Activated CD4-positive, alpha-beta T cell treated with anti-CD3 and anti-CD28 coated beads, Interleukin-2, Interleukin-4, amounts not matched to agents 100 ng/mL and 50 ng/mL, durations not matched to agents 16 hours and 8 hours (primary cell): ENCODE data around the gene KRTAP9-2.
"Not testable (repeated sequence)": the region's sequence is repeated elsewhere in the genome, so short reads cannot be mapped to it uniquely, and the experiment has no call there.

ENCODE experiments used
- DNase-seq: peaks from one replicate; pipeline ENCODE4 v3.0.0-alpha.2; 2020; ENCODE audit warnings: low spot score

Gene KRTAP9-2, protein sequence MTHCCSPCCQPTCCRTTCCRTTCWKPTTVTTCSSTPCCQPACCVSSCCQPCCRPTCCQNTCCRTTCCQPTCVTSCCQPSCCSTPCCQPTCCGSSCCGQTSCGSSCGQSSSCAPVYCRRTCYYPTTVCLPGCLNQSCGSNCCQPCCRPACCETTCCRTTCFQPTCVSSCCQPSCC

DNA sequence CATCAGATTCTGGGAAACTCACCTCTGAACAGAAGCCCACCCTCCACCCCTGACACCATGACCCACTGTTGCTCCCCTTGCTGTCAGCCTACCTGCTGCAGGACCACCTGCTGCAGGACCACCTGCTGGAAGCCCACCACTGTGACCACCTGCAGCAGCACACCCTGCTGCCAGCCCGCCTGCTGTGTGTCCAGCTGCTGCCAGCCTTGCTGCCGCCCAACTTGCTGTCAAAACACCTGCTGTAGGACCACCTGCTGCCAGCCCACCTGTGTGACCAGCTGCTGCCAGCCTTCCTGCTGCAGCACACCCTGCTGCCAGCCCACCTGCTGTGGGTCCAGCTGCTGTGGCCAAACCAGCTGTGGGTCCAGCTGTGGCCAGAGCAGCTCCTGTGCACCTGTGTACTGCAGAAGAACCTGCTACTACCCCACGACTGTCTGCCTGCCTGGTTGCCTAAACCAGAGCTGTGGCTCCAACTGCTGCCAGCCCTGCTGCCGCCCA lies at the start of gene KRTAP9-2:
Gene KRTAP9-2 (plus strand): TSS at position 51 of the 498 bp plus-strand sequence. CDS start 7 bp downstream, at position 58.
- DNase-seq = not testable (repeated sequence)

DNA sequence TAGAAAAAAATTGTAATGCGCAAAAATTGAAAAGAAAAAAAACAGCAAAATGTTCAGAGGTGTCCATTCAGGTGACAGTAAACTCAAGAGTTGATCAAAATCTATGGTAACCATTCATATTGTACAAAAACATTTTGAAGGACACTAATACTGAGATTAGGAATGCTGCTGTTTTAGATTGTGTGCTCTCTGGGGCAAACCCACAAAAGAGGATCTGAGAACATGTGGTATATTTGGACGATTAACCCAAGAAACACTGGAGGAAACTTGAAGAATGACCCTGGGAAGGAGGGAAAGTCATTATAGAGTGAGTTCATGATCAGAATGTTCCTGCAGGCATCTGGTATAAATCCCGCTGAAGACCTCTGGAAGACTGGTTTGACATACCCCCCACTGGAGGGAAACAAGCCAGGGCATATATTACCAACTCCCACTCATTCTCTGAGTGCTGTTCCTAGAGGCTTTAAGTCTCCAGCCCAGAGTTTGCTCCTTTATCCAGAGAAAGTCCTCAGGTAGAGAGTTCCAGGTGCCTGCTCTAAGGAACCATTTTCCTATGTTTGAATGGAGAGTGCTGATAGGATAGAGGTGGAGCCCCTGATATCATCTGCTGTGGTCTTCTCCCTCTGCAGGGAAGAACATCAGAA lies 49.6 kb upstream of the KRTAP9-2 start:
- DNase-seq = no peak

DNA sequence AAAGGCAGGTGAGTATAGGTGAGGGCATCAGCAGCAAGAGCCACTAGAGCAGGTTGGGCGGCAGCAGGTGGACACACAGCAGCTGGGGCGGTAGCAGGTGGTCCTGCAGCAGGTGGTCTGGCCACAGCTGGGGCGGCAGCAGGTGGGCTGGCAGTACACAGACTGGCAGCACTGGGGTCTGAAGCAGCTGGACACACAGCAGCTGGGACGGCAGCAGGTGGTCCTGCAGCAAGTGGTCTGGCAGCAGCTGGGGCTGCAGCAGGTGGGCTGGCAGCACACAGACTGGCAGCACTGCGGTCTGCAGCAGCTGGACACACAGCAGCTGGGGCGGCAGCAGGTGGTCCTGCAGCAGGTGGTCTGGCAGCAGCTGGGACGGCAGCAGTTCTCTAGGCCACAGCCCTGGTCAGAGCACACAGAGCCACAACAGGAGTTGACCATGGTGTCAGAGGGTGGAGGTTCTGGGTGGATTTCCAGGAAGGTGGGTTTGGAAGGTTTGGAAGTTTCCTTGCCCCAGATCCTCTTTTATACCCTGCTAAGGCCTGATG lies 48.6 kb upstream of the KRTAP9-2 start, which contains the start of gene KRTAP4-2:
Gene KRTAP4-2 (minus strand): TSS at position 495 of the 545 bp plus-strand sequence. CDS start 57 bp downstream, at position 438.
- no peak for DNase-seq

DNA sequence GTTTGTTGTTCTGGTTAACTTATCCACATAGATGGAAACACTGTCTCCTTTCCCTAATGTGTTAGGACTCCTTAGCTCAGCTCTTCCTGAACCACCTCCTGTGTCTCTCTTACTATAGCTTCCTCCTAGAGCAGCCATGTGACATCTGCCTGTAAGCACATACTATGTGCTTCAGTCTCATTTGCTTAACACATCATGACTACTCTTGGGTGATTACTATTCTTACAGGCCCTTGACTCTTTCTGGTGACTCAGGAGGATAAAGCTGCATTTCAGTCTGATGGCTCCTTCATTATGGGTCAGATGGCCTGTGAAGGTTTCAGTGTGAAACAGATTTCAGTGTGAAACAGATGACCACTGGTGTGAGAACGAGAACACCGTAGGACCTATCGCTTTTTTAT lies 48.1 kb upstream of the KRTAP9-2 start:
- DNase-seq = no peak

DNA sequence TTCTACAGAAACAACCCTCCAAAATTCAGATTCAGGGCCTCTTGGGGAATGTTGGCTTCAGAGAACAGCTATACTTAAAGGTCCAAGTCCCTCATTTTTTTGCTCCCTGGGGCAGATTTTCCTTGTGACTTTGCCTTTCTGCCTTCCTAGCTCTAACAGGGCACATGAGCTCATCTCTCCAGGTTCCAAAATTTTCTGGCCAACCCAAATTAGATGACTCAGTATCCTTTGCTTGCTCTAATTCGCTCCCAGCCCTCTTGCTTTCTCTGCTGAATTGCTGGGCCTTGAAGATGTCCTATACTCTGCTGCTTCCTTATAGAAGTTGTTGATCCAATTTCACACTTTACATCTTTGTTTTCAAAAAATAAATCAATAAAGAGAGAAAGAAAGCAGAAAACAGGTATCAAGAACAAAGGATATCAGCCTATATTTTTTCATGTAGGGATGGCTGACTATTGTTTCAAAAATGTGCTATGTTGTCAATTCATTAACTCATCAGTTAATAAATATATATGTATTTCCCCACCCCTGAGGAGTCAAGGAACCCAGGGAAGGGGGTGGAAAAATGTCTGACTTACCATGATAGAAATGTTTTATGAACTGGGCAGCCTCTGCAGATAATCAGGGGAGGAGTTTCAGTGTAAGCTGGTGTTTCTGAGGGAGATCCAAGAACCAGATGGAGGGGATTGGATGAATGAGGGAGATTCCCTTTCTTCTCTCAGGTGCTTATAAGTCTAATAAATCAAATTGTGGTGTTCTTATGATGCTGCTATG lies 47.4 kb upstream of the KRTAP9-2 start:
- no peak for DNase-seq

DNA sequence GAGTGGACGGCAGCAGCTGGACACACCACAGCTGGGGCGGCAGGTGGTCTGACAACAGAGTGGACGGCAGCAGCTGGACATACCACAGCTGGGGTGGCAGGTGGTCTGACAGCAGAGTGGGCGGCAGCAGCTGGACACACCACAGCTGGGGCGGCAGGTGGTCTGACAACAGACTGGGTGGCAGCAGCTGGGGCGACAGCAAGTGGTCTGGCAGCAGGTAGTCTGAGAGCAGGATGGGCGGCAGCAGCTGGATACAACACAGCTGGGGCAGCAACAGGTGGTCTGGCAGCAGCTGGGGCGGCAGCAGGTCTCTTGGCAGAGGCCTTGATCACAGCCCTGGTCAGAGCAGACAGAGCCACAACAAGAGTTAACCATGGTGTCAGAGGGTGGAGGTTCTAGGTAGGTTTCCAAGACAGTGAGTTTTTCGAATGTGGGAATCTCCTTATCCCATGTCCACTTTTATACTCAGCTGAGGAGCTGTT lies 41.9 kb upstream of the KRTAP9-2 start, which contains the start of gene KRTAP4-1:
Gene KRTAP4-1 (minus strand): TSS at position 432 of the 482 bp plus-strand sequence. CDS start 57 bp downstream, at position 375.
- no peak for DNase-seq

DNA sequence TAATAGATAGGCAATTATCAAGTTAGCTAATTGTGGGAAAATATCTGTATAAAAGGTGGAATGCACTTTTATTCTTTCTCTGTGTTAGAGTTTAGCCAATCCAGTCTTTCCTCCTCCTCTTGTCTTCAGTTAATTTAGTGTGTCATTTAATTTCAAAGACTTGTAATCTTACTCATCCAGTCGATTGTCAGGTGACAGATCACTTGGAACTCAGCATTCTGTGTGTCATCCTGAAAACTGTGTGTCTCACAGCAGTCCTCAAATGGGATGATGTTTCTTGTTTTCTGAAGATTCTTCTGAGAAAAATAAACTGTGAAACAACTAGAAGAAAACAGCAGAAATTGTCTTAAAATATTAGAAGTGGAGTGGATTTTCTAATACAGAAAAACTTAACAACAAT lies 41.4 kb upstream of the KRTAP9-2 start:
- DNase-seq = no peak

DNA sequence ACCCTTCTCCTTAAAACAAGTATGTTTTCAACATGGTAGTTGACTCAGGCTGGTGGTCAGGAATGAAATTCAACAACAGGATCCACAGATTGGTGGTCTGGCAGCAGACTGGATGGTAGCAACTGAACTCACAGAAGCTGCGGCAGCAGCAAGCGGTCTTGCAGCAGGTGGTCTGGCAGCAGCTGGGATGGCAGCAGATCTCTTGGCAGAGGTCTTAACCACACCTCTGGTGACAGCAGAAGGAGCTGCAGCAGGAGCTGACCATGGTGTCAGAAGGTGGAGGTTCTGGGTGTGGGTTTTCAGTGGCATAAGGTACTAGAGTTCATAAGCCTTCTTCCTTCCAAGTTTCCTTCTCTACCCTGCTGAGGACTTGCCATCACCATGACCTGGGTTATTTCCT lies 39.6 kb upstream of the KRTAP9-2 start:
- no peak for DNase-seq

DNA sequence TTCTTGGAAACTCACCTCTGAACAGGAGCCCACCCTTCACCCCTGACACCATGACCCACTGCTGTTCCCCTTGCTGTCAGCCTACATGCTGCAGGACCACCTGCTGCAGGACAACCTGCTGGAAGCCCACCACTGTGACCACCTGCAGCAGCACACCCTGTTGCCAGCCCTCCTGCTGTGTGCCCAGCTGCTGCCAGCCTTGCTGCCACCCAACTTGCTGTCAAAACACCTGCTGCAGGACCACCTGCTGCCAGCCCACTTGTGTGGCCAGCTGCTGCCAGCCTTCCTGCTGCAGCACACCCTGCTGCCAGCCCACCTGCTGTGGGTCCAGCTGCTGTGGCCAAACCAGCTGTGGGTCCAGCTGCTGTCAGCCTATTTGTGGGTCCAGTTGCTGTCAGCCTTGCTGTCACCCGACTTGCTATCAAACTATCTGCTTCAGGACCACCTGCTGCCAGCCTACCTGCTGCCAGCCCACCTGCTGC lies 36.6 kb upstream of the KRTAP9-2 start, which contains the start of gene KRTAP9-1:
Gene KRTAP9-1 (plus strand): TSS at position 51 of the 482 bp plus-strand sequence. CDS start 0 bp downstream, at position 51.
- DNase-seq = not testable (repeated sequence)

DNA sequence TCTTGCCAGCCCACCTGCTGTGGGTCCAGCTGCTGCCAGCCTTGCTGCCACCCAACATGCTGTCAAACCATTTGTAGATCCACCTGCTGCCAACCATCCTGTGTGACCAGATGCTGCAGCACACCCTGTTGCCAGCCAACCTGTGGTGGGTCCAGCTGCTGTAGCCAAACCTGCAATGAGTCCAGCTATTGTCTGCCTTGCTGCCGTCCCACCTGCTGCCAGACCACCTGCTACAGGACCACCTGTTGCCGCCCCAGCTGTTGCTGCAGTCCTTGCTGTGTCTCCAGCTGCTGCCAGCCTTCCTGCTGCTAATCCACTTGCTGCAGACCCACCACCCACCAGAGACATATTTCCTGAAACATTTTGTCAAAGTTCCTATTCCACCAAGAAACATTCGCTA lies 36.1 kb upstream of the KRTAP9-2 start:
- DNase-seq = no peak

DNA sequence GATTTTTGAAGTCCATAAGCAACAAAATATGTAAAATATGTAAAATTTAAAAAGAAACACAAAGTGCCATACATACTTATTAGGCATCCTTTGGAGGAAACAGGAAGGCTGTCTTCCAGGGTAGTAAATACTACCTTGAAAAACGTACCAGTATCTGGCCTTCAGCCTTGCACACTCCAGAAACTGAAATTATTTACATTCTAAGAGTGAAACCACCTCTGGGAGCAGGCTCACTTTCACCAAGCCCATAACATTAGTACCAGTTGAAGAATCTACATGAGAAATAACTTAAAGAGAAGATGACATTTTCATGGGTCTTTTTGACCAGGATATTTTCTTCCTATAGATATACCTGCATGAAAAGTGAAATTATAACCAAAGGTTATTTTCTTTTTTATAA lies 30.4 kb upstream of the KRTAP9-2 start:
- no peak for DNase-seq

DNA sequence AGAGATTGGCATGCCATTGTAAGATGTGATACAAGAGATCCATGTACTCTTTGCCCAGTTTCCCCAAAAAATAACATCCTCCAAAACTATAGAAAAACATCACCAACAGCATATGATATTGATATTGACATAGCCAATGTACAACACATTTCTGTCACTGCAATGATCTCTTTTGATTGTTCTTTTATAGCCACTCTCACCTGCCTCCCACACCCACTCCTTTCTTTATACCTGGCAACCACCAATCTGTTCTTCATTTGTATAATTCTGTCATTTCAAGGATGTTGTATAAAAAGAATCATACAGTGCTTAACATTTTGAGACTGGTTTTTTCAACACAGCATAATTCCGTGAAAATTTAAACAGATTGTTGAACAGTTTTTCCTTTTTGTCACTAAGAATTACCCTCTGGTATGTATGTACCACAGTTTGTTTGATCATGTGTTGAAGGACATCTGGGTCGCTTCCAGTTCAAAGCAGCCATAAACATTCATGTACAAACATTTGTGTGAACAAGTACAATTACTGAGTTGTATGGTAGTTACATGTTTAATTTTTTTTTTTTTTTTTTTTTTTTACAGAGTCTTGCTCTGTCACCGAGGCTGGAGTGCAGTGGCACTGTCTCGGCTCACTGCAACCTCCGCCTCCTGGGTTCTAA lies 26.9 kb upstream of the KRTAP9-2 start:
- no peak for DNase-seq

DNA sequence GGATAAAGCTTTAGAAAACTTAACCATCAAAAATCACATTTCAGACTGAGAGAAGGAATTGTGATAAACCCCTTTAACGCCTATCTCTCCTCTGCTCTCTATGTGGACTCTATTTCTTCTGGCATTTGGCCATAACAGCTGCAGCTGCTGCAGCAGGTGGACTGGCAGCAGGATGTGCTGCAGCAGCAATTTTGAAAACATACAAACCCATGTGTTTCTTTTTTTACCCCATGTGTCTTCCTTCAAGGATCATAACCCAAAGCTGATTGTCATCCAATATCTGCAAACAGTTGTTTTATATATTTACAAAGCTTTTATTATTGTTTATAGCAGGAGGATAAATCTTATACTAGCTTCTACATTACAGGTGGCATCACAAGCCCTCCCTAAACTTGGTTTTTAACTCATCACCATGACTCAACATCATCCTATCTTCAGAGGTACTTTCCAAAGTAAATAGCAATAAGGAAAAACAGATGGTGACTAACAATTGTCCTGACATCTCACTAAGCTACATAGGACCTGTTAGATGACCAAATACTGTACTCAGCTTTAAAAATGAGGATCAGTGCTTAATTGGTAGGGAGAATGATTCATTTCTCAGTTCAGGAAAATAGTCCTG lies 14.5 kb upstream of the KRTAP9-2 start:
- peak; percentile 5 for DNase-seq

DNA sequence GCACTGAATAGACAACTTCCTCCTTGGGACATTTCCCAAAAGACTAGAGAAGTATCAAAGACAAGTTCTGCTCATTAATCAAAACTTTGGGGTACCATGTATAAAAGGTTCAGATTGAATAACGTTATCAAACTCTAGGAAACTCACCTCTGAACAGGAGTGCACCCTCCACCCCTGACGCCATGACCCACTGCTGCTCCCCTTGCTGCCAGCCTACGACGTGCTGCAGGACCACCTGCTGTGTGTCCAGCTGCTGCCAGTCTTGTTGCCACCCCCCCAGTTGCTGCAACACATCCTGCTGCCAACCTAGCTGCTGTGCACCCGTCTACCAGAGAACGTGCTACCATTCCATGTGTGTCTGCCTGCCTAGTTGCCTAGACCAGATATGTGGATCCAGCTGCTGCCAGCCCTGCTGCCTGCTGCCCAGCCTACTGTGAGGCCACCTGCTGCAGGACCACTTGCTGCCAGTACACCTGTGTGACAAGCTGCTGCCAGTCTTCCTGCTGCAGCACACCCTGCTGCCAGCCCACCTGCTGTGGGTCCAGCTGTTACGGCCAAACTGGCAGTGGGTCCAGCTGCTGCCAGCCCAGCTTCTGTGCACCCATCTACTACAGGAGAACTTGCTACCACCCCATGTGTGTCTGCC lies 13.8 kb upstream of the KRTAP9-2 start:
- no peak for DNase-seq

DNA sequence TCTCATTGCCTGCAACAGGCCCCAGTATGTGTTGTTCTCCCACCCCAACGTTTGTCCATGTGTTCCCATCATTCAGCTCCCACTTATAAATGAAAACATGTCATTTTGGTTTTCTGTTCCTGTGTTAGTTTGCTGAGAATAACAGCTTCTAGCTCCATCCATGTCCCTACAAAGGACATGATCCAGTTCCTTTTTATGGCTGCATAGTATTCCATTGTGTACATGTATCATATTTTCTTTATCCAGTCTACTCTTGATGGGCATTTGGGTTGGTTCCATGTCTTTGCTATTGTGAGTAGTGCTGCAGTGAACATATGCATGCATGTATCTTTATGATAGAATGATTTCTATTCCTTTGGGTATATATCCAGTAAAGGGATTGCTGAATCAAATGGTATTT lies 10.8 kb upstream of the KRTAP9-2 start:
- no peak for DNase-seq

DNA sequence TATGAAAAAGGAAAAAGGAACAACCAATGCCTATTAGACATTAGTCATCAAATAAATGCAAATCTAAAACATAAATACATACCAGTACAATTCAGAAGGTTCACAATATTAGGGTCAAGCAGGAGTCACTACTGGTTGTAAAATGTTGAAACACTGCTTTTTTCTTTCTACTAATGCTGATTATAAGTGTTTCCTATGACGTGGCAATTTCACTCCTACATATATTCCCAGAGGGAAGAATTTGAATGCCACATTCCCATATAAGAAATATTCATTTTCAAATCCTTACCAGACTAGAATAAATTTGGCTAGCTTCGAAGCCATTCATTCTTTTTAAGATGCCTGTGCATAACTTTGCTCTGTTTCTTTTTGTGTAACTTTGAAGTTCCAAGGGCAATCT lies 2.6 kb upstream of the KRTAP9-2 start:
- DNase-seq = no peak

DNA sequence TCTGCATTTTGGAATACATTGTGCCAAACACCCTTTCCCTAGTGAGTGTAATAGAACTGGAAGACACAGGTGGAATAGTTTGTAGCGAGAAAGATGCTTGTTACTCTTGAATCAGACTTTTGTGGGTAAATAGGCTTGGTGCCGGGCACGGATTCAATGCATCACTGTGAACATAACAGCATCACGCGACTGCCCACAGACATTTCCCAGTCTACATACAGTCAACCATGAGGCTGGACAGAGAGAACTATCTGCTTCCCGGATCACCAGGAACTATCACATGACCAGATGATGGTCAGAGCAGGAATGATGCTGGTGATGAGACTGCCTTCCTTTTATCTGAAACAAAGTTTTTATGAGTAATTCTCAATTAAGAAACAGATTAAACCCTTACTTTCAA lies 397 bp upstream of the KRTAP9-2 start:
- no peak for DNase-seq

DNA sequence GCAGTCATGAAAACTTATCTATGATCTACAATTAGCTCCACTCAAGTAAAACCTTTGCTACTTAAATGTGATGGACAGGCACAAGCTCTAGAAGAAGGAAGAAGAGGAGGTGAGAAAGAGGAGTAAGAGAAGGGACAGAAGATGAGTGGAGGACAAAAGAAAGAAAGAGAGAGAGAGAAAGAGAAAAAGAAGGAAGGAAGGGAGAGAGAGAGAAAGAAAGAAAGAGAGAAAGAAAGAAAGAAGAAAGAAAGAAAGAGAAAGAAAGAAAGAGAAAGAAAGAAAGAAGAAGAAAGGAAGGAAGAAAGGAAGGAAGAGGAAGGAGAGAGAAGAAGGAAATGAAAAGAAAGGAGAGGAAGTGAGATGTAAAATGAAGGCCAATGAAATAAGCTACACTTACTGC lies 3.6 kb downstream of the KRTAP9-2 start:
- DNase-seq = no peak

DNA sequence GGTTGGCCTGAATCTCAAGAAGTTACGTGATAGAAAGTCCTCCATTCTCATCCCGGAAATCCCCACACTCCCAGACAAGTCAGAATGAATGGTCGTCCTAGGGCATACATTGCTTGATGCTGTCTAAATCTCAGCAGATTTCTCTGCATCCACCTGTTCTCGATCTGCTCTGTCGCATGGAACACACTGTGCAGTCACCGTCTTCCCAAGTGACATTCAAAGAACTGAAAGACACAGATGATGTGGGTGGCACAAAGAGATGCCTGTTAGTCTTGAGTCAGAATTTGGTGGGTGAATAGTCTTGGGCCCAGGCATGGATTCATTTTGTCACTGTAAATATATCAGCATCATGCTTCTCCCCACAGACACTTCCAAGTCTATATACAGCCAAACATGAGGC lies 5.3 kb downstream of the KRTAP9-2 start:
- no peak for DNase-seq

DNA sequence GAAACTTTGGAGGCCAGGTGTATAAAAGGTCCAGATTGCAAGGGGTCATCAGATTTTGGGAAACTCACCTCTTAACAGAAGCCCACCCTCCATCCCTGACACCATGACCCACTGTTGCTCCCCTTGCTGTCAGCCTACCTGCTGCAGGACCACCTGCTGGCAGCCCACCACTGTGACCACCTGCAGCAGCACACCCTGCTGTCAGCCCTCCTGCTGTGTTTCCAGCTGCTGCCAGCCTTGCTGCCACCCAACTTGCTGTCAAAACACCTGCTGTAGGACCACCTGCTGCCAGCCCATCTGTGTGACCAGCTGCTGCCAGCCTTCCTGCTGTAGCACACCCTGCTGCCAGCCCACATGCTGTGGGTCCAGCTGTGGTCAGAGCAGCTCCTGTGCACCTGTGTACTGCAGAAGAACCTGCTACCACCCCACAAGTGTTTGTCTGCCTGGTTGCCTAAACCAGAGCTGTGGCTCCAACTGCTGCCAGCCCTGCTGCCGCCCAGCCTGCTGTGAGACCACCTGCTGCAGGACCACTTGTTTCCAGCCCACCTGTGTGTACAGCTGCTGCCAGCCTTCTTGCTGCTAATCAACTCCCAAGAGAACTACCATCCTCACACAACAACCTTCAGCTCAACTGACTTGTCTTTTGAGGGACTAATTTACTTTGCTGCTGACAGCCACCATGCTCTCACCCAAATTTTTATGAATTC lies 6.1 kb downstream of the KRTAP9-2 start, which contains the start of gene KRTAP9-3:
Gene KRTAP9-3 (plus strand): TSS at position 51 of the 707 bp plus-strand sequence. CDS start 53 bp downstream, at position 104.
- DNase-seq = not testable (repeated sequence)
